Rectal smooth muscle tissue (tissue), 1 donor: ENCODE measurements around the gene MYCBP.
"Not testable (repeated sequence)": the region's sequence is repeated elsewhere in the genome, so short reads cannot be mapped to it uniquely, and the experiment has no call there.

Source experiments
- H3K27ac ChIP-seq: one replicate; pipeline ENCODE4 v1.7.0; 2013; ENCODE audit warnings: low read depth, low read length, inconsistent platforms
- H3K27me3 ChIP-seq: one replicate; pipeline ENCODE4 v1.7.0; 2013; ENCODE audit warnings: low read length; ENCODE audit not compliant: control insufficient read depth, insufficient read depth
- H3K36me3 ChIP-seq: one replicate; pipeline ENCODE4 v1.7.0; 2013; ENCODE audit warnings: low read length; ENCODE audit not compliant: control insufficient read depth, insufficient read depth
- H3K4me1 ChIP-seq: one replicate; pipeline ENCODE4 v1.7.0; 2013; ENCODE audit warnings: low read length; ENCODE audit not compliant: control insufficient read depth, insufficient read depth
- H3K4me3 ChIP-seq: one replicate; pipeline ENCODE4 v1.7.0; 2013; ENCODE audit warnings: low read length
- H3K9ac ChIP-seq: one replicate; pipeline ENCODE4 v1.7.0; 2013; ENCODE audit warnings: low read length

MYCBP gene

GRCh38 chr1:38873027-38873969 is at the start of gene MYCBP:
TSS of gene MYCBP (minus strand) at chr1:38873348. CDS start at chr1:38873305, 43 bp downstream.
- H3K4me3 ChIP-seq: peak within 1 kb of the TSS; percentile 90
- H3K27ac ChIP-seq: peak within 1 kb of the TSS; percentile 36
- H3K36me3 ChIP-seq: no peaks in the 10 kb centered on the region
- peaks cover 5% of the 10 kb centered on the region for H3K4me1 ChIP-seq
- H3K27me3 ChIP-seq: no peaks in the 10 kb centered on the region
- H3K9ac ChIP-seq: peak within 1 kb of the TSS; percentile 83

GRCh38 chr1:38919130-38919529 is 46.0 kb upstream of the MYCBP start:
- no peak overlapping the region for H3K9ac ChIP-seq
- H3K27ac ChIP-seq: no peak overlapping the region

DNA sequence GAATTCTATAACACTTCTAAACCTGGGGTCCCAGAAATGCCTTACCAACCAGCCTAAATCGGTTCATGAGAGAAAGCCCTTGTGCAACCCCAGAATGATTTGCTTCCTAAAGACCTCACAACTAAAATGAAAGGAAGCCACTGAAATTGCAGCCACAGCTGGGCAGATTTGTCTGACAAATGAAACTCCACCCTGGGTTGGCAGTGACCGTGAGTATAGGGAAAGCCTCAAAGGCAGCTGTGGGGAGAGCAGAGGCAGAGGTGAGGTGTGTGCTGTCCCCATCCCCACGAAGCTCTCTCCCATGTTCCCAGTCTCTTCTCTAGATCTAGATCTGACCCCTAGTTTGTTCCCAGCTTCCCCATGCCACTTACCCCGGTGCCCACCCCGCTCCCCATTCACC is 45.4 kb upstream of the MYCBP start:
- Histone ChIP-seq H3K9ac (no peak overlapping the region), H3K4me1 (no peaks in the 10 kb centered on the region), H3K36me3 (no peaks in the 10 kb centered on the region), H3K4me3 (no peak overlapping the region), H3K27me3 (no peaks in the 10 kb centered on the region), H3K27ac (no peak overlapping the region)

More at GRCh38 chr1:38919130-38919529, 46.0 kb upstream of the MYCBP start:
- no peaks in the 10 kb centered on the region for H3K36me3 ChIP-seq
- no peaks in the 10 kb centered on the region for H3K27me3 ChIP-seq
- H3K4me1 ChIP-seq: no peaks in the 10 kb centered on the region
- H3K4me3 ChIP-seq: no peak overlapping the region

GRCh38 chr1:38917772-38918171 is 44.6 kb upstream of the MYCBP start:
- Histone ChIP-seq H3K27ac (no peak overlapping the region), H3K27me3 (no peaks in the 10 kb centered on the region), H3K4me3 (no peak overlapping the region), H3K36me3 (no peaks in the 10 kb centered on the region), H3K4me1 (no peaks in the 10 kb centered on the region), H3K9ac (no peak overlapping the region)

- Histone ChIP-seq H3K27ac (no peak overlapping the region), H3K4me1 (no peaks in the 10 kb centered on the region), H3K9ac (no peak overlapping the region), H3K4me3 (no peak overlapping the region), H3K36me3 (no peaks in the 10 kb centered on the region), H3K27me3 (no peaks in the 10 kb centered on the region)
Measured at GRCh38 chr1:38917337-38917736, 44.2 kb upstream of the MYCBP start.

GRCh38 chr1:38915352-38915948 is 42.3 kb upstream of the MYCBP start:
- H3K27me3 ChIP-seq: no peaks in the 10 kb centered on the region
- no peak overlapping the region for H3K27ac ChIP-seq
- no peaks in the 10 kb centered on the region for H3K36me3 ChIP-seq
- H3K4me3 ChIP-seq: no peak overlapping the region
- no peak overlapping the region for H3K9ac ChIP-seq
- no peaks in the 10 kb centered on the region for H3K4me1 ChIP-seq

DNA sequence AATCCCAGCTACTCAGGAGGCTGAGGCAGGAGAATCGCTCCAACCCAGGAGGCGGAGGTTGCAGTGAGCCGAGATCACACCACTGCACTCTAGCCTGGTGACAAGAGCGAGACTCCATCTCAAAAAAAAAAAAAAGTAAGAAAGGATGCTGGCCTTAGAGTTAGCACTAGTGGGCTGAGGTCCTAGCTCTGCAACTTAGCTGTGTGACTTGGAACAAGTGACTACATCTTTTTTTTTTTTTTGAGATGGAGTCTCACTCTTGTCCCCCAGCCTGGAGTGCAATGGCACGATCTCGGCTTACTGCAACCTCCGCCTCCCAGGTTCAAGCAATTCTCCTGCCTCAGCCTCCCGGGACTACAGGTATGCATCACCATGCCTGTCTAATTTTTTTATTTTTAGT is 41.8 kb upstream of the MYCBP start:
- H3K27ac ChIP-seq, H3K27me3 ChIP-seq, H3K4me3 ChIP-seq, H3K4me1 ChIP-seq, H3K36me3 ChIP-seq, H3K9ac ChIP-seq: not testable (repeated sequence)

GRCh38 chr1:38908821-38909220 is 35.7 kb upstream of the MYCBP start:
- no peak overlapping the region for H3K4me3 ChIP-seq
- H3K27ac ChIP-seq: no peak overlapping the region
- H3K9ac ChIP-seq: no peak overlapping the region
- H3K4me1 ChIP-seq: no peaks in the 10 kb centered on the region
- H3K27me3 ChIP-seq: no peaks in the 10 kb centered on the region
- no peaks in the 10 kb centered on the region for H3K36me3 ChIP-seq

DNA sequence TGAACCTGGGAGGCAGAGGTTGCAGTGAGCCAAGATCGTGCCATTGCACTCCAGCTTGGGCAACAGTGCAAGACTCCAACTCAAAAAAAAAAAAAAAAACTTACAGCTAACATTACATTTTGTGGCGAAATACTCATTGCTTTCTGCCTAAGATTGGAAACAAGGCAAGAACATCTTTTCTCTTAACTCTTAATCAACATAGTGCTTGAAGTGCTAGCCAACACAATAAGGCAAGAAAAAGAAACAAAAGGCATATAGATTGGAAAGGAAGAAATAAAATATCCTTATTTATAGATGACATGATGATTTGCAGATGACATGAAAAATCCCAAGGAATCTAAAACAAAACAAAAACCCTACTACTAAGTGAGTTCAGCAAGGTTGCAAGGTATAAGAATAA is 32.8 kb upstream of the MYCBP start:
- Histone ChIP-seq H3K36me3 (no peaks in the 10 kb centered on the region), H3K27me3 (no peaks in the 10 kb centered on the region), H3K4me3 (no peak overlapping the region), H3K4me1 (no peaks in the 10 kb centered on the region), H3K9ac (no peak overlapping the region), H3K27ac (no peak overlapping the region)

GRCh38 chr1:38899560-38899959 is 26.4 kb upstream of the MYCBP start:
- no peaks in the 10 kb centered on the region for H3K36me3 ChIP-seq
- no peak overlapping the region for H3K4me3 ChIP-seq
- H3K27ac ChIP-seq: no peak overlapping the region
- no peak overlapping the region for H3K9ac ChIP-seq
- no peaks in the 10 kb centered on the region for H3K27me3 ChIP-seq
- H3K4me1 ChIP-seq: no peaks in the 10 kb centered on the region

- no peaks in the 10 kb centered on the region for H3K27me3 ChIP-seq
- H3K27ac ChIP-seq: no peak overlapping the region
- no peaks in the 10 kb centered on the region for H3K4me1 ChIP-seq
- no peak overlapping the region for H3K4me3 ChIP-seq
- no peaks in the 10 kb centered on the region for H3K36me3 ChIP-seq
- no peak overlapping the region for H3K9ac ChIP-seq
Measured at GRCh38 chr1:38898653-38899230, 25.6 kb upstream of the MYCBP start.

DNA sequence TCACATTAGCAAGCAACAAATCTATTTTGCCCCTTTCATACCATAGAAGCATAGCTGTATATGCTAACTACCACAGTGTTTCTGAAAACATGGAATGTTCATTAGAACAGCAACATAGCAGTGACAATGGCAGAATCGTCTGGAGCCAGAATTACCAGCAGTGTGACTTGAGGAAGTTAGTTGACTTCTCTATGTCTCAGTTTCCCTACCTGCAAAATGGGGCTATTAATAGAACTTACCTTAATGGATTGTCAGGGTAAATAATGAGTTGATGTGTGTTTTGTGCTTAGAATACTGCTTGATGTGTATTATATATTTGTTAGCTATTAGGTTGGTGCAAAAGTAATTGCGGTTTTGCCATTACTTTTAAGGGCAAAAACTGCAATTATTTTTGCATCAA is 23.0 kb upstream of the MYCBP start:
- Histone ChIP-seq H3K9ac (no peak overlapping the region), H3K4me3 (no peak overlapping the region), H3K27ac (no peak overlapping the region), H3K4me1 (no peaks in the 10 kb centered on the region), H3K27me3 (no peaks in the 10 kb centered on the region), H3K36me3 (peaks cover 3% of the 10 kb centered on the region)
